HG03342 (cell line): ENCODE results near the gene RNF146.
"Not testable (repeated sequence)": the region's sequence is repeated elsewhere in the genome, so short reads cannot be mapped to it uniquely, and the experiment has no call there.

Experiments
- ATAC-seq: cut with Tn5 transposase; IDR thresholded peaks from one replicate; pipeline ENCODE4 v1.9.1; 2021; ENCODE audit warnings: mild to moderate bottlenecking, moderate library complexity; ENCODE audit not compliant: unreplicated experiment

The RNF146 gene, protein sequence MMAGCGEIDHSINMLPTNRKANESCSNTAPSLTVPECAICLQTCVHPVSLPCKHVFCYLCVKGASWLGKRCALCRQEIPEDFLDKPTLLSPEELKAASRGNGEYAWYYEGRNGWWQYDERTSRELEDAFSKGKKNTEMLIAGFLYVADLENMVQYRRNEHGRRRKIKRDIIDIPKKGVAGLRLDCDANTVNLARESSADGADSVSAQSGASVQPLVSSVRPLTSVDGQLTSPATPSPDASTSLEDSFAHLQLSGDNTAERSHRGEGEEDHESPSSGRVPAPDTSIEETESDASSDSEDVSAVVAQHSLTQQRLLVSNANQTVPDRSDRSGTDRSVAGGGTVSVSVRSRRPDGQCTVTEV

DNA sequence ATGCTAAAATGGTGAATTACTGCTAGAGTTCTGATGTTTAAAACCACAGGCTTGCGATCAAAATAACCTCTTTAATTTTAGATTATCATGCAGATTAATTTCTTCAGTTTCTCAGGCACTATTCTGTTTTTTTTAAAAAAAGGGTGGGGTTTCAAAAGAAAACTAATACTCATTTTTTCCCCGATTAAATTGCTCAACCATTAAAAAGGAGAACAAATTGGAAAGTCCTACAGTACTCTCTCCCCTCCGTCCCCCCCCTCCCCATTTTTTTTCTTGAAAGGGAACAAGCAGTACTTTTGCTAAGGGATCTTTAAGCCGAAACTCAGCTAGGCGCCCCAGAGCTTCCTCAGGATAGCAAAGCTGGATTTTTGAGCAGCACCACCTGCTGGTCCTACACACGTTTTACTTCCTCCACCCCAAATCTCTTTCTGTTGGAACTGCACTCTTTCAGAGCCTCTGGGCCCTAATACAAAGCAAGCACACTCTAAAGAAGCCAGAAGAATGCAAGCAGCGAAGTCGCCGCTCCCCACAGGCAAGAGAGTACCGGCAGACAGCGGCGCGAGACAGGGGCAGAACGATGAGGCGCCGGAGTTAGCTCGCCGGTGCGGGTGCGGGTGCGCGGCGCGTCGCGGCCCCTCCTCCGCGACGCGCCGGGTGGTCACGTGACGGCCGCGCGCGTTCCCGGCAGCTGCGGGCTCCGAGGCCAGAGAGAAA, at the start of gene RNF146:
TSS of gene RNF146 (plus strand) at position 687 of the 714 bp plus-strand sequence. CDS start 13,475 bp downstream, outside the sequence.
- peak; percentile 81 for ATAC-seq

DNA sequence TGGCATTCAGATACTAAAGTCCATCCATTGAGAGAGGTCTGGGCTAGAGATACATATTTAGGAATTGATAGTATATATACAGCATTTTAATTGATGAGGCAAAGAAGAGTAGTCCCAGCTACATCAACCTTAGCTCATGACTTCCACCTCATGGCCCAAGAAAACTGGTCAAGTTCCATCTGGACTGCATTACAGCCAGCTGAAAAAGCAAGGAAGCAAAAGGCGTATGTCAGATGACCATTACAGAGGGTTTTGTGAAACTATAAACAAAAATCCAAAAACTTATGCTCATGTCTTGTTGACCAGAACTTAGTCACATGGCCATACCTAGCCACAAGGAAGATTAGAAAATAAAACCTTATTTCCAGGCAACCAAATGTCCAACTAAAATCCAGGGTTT, 46.8 kb upstream of the RNF146 start:
- ATAC-seq, result no peak

DNA sequence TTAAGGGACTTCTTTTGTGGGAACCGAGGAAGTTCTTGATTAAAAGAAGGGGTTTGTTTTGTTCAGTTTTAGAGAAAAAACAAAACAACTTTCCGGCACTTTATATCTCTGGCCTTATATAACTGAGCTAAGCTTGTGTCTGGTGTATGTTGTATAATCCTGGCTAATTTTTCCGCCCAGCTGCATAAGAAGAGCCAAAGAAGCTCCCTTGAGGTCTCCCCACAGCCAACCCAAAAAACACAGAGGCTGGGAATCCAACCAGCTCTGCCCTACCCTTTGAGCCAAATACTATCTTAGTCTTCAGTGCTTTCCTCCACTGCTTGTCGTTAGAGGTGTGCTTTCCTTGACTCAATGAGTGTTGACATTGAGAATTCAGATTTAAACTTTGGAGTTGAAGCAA, 45.5 kb upstream of the RNF146 start:
- ATAC-seq, result no peak

DNA sequence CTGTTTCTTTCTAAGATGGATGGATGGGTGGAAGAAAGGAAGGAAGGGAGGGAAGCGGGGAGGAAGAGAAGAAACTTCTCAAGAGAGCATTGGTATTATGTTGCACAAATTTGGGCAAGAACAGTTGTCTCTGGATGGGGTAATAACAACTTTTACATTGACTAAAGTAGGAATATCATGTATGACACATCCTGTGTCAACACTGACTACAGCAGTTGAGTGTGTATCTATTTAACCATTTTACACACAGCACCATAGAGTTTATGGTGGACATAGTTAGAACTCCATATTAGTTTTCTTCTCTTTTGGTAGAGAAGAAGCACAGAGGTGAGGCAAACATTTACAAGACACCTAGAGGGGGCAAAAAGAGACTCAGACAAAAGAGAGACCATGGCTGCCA, 44.2 kb upstream of the RNF146 start:
- no peak for ATAC-seq

DNA sequence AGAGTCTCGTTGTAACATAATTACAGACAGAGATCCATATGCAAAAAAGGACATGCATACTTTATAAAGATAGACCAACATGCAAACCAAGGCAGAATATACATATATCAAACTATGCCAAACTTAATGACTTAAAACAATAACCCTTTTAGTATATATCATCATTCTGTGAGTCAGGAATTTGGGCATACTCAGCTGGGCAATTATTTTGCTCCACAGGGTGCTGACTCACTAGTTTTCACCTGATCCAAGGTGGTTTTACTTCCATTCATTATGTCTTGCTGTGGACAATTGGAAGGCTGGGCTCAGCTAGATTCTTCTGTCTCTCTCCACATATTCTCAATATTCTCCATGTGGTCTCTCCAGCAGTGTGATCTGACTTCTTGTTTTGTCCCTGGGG, 41.2 kb upstream of the RNF146 start:
- no peak for ATAC-seq

DNA sequence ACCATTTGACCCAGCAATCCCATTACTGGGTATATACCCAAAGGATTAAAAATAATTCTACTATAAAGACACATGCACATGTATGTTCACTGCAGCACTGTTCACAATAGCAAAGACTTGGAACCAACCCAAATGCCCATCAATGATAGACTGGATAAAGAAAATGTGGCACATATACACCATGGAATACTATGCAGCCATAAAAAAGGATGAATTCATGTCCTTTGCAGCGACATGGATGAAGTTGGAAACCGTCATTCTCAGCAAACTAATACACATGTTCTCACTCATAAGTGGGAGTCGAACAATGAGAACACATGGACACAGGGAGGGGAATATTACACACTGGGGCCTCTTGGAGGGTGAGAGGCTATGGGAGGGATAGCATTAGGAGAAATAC, 32.8 kb upstream of the RNF146 start:
- not testable (repeated sequence) for ATAC-seq

DNA sequence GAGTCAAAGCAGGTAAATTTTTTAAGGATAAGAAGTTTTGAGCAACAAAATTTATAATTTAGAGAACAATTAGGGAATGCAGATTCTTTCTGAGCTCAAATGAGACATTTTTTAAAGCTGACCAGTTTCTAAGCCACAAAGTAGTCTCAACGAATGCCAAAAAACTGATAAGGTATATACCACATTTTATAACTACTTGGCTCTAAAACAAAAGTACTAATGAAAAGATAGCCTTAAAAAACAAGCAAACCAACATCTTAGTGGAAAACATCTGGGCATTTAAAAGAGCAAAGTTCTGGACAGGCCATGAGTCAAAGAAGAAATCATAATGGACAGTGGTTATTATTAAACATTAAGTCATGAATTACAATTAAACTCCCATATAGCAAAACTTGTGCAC, 23.2 kb upstream of the RNF146 start:
- no peak for ATAC-seq

DNA sequence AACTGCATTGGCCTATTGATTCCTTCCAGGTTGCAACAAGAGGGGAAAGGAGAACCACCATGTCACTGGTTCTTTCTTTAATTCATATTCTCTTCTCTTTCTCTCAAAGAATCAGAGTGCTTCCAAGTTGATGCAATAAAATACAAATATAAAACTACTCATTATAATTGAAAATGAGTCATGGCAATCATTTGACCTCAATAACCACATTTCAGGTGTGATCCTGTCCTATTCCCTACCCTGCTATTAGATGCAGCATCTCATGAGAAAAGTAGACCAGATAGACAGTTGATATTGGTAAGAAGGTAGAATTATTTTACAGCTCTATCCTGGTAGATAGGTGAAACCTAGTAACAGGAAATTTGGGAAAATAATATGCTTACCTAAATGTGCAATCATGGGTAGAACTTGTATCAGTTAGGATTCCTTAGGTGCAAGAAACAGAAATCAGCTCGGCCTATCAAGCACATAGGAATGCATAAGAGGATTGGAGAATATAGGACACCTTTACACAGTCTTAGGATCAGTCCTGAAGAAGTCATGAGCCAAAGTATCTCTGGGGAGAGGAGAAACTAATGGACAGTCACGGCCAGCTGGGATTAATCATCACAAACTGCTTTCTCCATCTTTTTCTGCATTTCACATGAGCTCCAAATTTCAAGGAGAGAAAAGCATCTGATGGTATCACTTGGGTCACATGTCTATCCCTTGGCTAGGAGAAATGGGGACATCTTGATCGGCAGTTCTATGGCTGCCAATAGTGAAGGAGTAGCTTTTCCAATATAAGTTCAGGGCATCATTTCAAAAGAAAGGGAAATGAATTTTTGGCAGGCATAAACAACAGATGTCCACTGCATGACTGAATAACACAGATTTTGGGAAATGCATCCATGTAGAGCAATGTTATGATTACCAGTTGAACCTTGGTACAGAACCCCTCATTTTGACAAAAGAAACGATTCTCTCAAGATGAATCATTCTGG, 19.3 kb upstream of the RNF146 start:
- ATAC-seq, result no peak

DNA sequence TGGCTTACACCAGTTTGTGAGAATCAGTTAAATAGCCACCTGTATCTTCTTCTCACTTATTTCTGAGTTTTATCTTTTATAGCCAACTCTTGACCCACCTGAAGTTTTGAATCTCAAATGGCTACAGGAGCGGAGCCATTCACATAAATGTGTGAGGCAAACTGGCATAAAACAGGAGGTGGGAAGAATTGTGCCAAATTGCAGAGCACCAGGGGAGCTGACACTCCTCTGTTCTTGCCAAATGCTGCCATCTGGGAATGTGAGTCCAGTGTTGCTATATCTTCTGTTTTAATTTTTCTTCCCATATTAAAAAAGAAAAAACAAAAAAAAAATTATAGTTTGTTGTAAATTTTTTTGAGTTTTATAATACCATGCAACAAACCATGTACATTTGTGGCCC, 17.0 kb upstream of the RNF146 start:
- ATAC-seq, result no peak

DNA sequence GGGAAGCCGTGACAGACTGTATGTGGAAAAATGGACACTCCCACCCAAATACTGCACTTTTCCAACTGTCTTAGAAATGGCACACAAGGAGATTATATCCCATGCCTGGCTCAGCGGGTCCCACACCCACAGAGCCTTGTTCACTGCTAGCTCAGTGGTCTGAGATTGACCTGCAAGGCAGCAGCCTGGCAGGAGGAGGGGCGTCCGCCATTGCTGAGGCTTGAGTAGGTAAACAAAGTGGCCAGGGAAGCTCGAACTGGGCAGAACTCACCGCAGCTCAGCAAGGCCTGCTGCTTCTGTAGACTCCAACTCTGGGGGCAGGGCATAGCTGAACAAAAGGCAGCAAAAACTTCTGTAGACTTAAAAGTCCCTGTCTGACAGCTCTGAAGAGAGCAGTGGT, 11.4 kb upstream of the RNF146 start:
- no peak for ATAC-seq

DNA sequence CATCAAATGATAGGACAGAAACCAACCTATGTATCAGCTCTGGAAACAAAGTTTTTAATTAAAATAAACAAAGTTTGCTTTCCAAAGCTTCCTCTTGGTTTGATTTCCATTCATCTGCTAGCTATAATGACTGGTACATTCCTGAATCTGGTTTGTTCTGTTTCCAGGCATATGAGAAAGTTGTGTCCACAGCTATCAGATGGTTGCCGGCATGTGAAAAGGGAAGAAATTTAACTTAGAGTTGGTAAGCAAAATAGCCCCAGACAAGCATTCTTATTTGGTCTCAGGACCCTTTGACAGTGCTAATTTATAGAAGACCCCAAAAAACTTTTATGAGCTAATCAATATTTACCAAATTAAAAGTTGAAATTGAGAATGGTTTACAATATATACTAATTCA, 3.8 kb upstream of the RNF146 start:
- ATAC-seq, result no peak

DNA sequence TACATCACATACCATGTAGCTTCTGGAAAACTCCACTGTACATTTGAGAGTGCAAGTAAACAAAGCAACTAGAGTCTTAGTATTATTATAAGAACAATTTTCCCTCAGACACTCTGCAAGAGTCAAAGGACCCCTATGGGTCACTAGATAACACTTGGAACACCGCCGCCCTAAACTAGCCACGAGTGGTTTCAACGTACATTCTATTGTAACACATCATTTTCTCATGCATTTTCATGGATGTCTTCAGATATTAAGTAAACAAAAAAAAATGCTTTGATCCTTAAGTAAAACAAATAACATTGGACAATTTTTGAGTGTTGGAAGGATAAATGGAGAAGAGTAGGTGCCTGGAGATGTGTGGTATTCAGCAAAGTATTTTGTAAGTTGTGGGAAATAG, 3.2 kb upstream of the RNF146 start:
- ATAC-seq, result no peak

DNA sequence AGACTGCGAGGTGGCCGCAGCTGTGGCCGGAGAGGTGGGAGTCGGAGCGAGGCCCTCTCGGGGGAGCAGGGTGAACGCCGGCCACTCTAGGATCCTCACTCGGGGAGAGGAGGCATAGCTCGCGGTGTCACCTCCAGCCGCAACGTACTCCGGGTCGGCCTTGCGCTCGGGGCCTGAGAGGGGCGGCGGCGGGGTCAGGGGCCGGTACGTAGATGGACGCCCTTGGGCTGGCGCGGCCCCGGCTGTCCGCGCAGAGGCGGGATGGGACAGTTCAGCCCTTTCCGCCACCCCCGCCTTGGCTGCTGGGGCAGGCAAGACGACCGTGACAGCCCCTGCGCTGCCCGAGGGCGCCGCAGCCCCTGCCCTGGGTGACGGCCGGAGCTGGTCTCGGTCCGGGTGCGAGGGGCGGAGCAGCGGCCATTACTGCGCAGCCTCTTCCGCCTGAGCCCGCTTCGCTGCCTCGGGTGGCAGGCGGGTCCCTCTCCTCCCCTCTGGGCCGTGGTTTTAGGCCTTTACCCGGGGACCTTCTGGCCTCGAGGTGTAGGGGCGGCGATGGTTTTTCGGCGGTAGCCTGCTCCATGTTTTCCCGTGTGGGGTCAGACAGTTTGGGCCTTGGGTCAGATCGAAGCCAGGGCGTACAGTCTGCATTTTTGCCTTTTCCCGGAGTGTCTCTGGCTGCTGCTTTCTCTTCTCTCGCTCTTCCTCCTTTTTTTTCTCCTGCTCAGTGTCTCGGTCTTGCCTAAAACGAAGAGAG, 405 bp downstream of the RNF146 start:
- ATAC-seq, result peak; percentile 68

DNA sequence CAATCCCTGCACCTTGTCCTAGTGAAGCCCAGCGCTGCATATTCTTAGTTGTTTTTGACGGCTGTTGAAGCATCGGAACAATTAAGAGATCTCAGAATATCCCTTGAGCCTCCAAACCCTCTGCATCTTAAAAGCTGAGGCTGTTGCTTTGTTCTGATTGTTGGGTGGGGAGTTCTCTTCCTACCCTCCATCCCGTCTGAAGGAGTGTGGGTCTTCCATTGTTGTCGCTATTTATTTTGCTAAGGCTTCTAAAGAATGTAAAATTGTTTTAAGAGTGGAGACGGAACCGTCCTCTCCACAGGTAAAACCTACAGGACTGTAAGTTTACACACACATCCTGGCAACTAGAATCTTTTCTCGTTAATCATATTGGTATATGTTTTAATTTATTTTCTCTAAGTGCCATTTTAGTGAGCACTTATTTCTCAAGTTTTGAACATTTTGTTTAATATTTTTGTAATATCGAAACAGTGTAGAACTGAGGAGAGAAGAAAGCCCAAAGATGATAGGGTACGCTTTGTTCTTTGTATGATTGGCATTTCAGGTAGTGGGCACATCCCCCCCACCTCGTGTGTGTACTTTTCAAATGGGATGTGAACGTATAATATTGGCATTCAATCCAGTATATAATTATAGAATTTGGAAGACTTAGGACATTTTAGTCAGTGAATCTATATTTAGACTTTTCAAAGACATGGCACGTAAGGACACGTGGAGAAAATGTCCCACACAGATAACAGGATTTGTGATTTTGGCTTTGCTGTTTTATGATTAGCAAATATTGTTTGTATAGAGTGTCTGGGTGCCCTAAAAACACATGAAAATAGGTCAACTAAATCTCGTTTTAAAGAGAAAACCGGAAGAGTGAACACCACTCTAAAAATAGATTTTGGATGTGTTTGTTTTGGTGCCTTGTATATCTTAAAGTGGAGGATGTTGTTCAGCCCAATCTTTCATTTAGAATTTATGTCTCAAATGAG, 1.3 kb downstream of the RNF146 start:
- peak; percentile 5 for ATAC-seq

DNA sequence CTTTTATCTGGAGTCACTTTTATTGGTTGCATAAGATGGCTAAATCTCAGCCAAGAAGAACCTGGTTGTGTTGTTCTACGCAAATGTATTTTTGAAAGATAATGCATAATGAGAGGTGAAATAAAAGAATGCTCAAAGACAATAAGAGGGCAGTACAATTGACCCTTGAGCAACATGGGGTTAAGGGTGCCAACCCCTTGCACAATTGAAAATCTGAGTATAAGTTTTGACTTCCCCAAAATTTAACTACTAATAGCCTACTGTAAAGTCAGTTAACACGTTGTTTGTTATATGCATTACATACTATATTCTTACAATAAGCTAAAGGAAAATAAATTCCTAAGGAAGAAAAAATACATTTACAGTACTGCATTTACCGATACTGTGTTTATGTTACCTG, 5.9 kb downstream of the RNF146 start:
- ATAC-seq, result no peak

DNA sequence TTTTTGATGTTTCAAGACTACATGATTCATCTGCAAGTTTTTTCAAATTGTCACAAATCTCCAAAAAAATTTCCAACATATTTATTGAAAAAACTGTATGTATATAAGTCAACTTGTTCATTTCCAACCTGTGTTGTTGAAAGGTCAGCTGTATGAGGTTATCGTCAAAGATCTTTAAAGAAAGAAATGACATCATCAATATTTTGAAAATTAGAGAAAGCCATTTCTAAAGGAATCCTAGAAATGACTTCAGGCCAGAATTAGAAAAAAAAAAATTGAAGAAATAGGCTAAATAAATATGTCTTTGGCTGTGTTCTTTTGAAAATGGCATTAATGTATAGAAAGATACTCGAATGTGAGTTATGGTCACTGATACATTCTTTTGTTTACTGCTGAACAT, 6.8 kb downstream of the RNF146 start:
- no peak for ATAC-seq

DNA sequence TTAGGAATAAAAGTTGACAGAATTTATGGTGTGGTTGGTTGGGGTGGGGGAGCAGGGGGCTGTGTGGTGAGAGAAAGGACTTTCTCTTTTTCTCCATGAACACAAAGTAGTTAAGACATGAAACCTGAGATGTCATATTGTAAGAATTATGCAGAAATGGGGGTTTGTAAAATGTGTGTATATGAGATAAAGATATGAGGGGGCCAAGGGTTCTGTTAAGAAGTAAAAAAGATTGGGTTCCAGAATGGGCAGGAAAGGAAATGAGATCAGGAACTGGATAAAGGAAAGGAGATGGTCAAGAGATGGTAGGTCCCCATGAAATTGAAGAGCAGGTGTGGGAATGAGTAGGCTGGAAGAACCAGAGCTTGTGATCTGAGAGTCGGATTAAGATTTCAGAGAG, 9.7 kb downstream of the RNF146 start:
- no peak for ATAC-seq

DNA sequence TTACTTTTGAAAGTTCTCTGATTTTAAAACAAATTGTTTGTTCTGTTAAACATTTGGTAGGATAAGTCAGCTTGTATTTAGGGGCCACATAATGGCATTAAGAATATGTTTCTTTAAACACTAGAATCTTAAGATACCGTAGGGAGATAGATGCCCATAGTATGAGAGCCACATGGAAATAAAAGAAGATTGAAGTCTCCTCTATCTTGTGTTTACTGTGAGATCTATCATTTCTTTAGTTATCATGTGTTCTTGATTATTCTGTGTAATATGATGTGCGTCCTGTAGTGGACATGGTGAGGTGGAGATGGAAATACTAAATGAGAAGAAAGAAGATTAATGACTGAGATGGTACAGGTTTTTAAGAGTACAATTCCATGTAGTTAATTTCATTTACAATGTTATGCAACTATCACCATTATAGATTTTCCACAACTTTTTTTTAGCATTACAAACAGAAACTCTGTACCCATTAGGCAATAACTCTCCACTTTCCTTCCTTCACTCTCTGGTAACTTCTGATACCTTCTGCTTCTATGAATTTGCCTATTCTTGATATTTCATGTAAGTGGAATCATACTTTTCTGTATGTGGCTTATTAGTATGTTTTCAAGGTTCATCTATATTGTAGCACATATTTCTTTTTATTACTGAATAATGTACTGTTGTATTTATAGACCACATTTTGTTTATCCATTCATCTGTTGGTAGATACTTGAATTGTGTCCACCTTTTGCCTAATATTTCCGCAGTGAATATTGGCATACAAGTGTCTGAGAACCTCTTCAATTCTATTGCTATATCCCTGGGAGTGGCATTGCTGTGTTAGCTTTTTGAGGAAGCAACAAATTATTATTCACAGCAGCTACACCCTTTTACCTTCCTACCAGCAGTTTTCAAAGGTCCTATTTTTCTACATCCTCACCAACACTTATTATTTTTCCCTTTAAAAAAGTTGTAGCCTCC, 11.5 kb downstream of the RNF146 start:
- ATAC-seq, result no peak
